Neural progenitor cell (in vitro differentiated cells): ENCODE results near the gene DDO. TPM values are rescaled to one million over a fixed set of nuclear protein-coding genes. Genes with fewer than 3 reads are reported as not detected.

Source experiments
- DNase-seq: peaks from one replicate; pipeline ENCODE4 v3.0.0-alpha.2; 2016; ENCODE audit warnings: low spot score
- H2AFZ ChIP-seq: fragments of 200-600 bp; sonication (generic); replicated peaks from 2 replicates; pipeline ENCODE4 v1.6.1; 2016; ENCODE audit warnings: antibody characterized with exemption
- H3F3A ChIP-seq: fragments of 200-600 bp; sonication (generic); 2 replicates; pipeline ENCODE4 v1.6.1; 2016; ENCODE audit warnings: antibody characterized with exemption, low read depth
- H3K27ac ChIP-seq: fragments of 200-600 bp; sonication (generic); 2 replicates; pipeline ENCODE4 v1.5.1; 2016; ENCODE audit warnings: mild to moderate bottlenecking
- H3K27me3 ChIP-seq: fragments of 200-600 bp; sonication (generic); 2 replicates; pipeline ENCODE4 v1.6.1; 2016; ENCODE audit warnings: mild to moderate bottlenecking, moderate library complexity
- H3K36me3 ChIP-seq: fragments of 200-600 bp; sonication (generic); 2 replicates; pipeline ENCODE4 v1.5.1; 2016
- H3K4me1 ChIP-seq: fragments of 200-600 bp; sonication (generic); 2 replicates; pipeline ENCODE4 v1.6.1; 2016; ENCODE audit warnings: mixed run types
- H3K4me2 ChIP-seq: fragments of 200-600 bp; sonication (generic); 2 replicates; pipeline ENCODE4 v1.6.1; 2016
- H3K4me3 ChIP-seq: fragments of 200-600 bp; sonication (generic); 2 replicates; pipeline ENCODE4 v1.5.1; 2016
- H3K79me2 ChIP-seq: fragments of 200-600 bp; sonication (generic); 2 replicates; pipeline ENCODE4 v1.6.1; 2016; ENCODE audit warnings: low read depth
- H3K9ac ChIP-seq: fragments of 200-600 bp; sonication (generic); 2 replicates; pipeline ENCODE4 v1.6.1; 2016
- H3K9me3 ChIP-seq: fragments of 200-600 bp; sonication (generic); 2 replicates; pipeline ENCODE4 v1.5.1; 2016; ENCODE audit warnings: low read depth
- H4K20me1 ChIP-seq: fragments of 200-600 bp; sonication (generic); 2 replicates; pipeline ENCODE4 v1.6.1; 2016; ENCODE audit warnings: low read depth
- H3K27ac Mint-ChIP-seq: 3 replicates; pipeline ENCODE4 v1.8.0; 2021; ENCODE audit warnings: mixed read lengths
- H3K27me3 Mint-ChIP-seq: 2 replicates; pipeline ENCODE4 v1.8.0; 2022; ENCODE audit warnings: low read depth, mild to moderate bottlenecking, inconsistent platforms, moderate library complexity, mixed read lengths; ENCODE audit not compliant: insufficient read depth
- H3K36me3 Mint-ChIP-seq: 3 replicates; pipeline ENCODE4 v1.8.0; 2021; ENCODE audit warnings: mixed read lengths
- H3K4me1 Mint-ChIP-seq: 3 replicates; pipeline ENCODE4 v1.8.0; 2021; ENCODE audit warnings: mixed read lengths
- H3K4me3 Mint-ChIP-seq: 3 replicates; pipeline ENCODE4 v1.8.0; 2021; ENCODE audit warnings: mild to moderate bottlenecking, moderate library complexity, mixed read lengths
- H3K9me3 Mint-ChIP-seq: 3 replicates; pipeline ENCODE4 v1.8.0; 2020; ENCODE audit warnings: mixed read lengths
- EZH2 ChIP-seq: fragments of 200-600 bp; sonication (generic); IDR thresholded peaks from 2 replicates; pipeline ENCODE4 v1.6.1; 2017; ENCODE audit warnings: antibody characterized with exemption, mild to moderate bottlenecking, moderate library complexity
- EZH2phosphoT487 ChIP-seq: fragments of 200-600 bp; sonication (generic); IDR thresholded peaks from 2 replicates; pipeline ENCODE4 v1.6.1; 2017; ENCODE audit warnings: antibody characterized with exemption
- total RNA-seq: library from RNA; depleted of rRNA; stranded (reverse); fragments of >200 nt; gene quantifications from 2 replicates; pipeline ENCODE4 v1.2.3, GENCODE V29; 2015; ENCODE audit warnings: low replicate concordance
- TF ChIP-seq, protein P1 (sequence below): fragments of 200-600 bp; sonication (generic); IDR thresholded peaks from 2 replicates; pipeline ENCODE4 v1.5.1; 2017; ENCODE audit warnings: antibody characterized with exemption, mild to moderate bottlenecking

DDO gene
- total RNA-seq, 1 donor from 2014 or later, result not detected

DNA sequence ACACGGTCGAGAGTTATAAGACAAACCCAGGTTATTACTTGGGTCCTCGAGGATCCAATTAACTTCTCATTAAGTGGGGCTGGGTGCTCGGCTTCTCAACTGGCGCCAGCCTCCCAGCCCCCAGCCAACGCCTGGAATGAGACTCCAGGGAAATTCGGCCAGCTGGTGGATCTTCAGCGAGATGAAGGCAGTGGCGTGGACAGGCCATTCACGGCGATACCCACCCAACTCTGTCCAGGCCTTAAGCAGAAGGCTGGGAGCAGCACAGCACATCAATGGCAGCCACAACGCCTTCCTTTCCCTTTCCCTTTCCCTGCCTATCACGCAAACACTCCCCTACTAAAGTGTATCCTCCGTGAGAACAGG lies 58.1 kb downstream of the DDO start:
- peak overlapping the region; percentile 78 for H3K4me2 ChIP-seq
- H3K4me1 Mint-ChIP-seq, result peaks cover 73% of the 10 kb centered on the region

DNA sequence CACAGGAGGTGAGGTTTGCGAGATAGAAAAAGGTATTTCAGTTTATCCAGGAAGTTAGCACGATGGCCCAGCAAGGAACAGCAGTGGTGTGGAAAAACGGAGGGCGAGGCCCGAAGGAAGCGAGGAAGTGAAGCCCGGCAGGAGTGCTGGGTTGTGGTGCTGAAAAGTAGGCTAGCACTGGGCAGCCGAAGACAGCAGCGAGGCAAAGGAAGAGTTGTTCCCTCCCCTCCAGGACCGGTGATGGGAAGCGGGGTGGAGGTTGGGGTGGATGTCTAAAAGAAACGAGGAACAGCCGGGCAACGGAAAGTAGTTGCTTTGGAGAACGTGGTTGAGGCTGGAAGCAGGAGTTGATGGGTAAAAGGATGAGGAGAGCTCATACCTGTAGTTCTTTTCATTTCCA lies 58.6 kb downstream of the DDO start:
- peaks cover 76% of the 10 kb centered on the region for H3K4me1 ChIP-seq
- no peak overlapping the region for H3K4me3 ChIP-seq
- H3K36me3 ChIP-seq, result no peaks in the 10 kb centered on the region
- H3K36me3 Mint-ChIP-seq, result peaks cover 2% of the 10 kb centered on the region
- peak overlapping the region; percentile 88 for H3K4me3 Mint-ChIP-seq
- DNase-seq, result no peak
- H3K79me2 ChIP-seq, result no peaks in the 10 kb centered on the region
- H3K27me3 Mint-ChIP-seq, result peaks cover 26% of the 10 kb centered on the region
- H3K9me3 ChIP-seq, result no peaks in the 10 kb centered on the region
- H3K27me3 ChIP-seq, result peaks cover 24% of the 10 kb centered on the region
- peak overlapping the region; percentile 5 for H2AFZ ChIP-seq
- H3K4me2 ChIP-seq, result peak overlapping the region; percentile 78
- no peak overlapping the region for H3K9ac ChIP-seq
- peak overlapping the region; percentile 78 for H3K27ac Mint-ChIP-seq
- no peak overlapping the region for H3K27ac ChIP-seq
- H4K20me1 ChIP-seq, result no peaks in the 10 kb centered on the region
- H3K9me3 Mint-ChIP-seq, result peaks cover 9% of the 10 kb centered on the region
- peaks cover 54% of the 10 kb centered on the region for H3F3A ChIP-seq
- TF ChIP-seq EZH2, result peak; percentile 0
- TF ChIP-seq, protein P1, sequence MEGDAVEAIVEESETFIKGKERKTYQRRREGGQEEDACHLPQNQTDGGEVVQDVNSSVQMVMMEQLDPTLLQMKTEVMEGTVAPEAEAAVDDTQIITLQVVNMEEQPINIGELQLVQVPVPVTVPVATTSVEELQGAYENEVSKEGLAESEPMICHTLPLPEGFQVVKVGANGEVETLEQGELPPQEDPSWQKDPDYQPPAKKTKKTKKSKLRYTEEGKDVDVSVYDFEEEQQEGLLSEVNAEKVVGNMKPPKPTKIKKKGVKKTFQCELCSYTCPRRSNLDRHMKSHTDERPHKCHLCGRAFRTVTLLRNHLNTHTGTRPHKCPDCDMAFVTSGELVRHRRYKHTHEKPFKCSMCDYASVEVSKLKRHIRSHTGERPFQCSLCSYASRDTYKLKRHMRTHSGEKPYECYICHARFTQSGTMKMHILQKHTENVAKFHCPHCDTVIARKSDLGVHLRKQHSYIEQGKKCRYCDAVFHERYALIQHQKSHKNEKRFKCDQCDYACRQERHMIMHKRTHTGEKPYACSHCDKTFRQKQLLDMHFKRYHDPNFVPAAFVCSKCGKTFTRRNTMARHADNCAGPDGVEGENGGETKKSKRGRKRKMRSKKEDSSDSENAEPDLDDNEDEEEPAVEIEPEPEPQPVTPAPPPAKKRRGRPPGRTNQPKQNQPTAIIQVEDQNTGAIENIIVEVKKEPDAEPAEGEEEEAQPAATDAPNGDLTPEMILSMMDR, result no peak
- H3K4me1 Mint-ChIP-seq, result peaks cover 78% of the 10 kb centered on the region

More for the DNA sequence above, 58.1 kb downstream of the DDO start:
- Histone ChIP-seq H2AFZ (peak overlapping the region; percentile 85), H3K9ac (no peak overlapping the region), H3K9me3 (no peaks in the 10 kb centered on the region), H3K27ac (no peak overlapping the region), H3K4me1 (peaks cover 71% of the 10 kb centered on the region), H3K36me3 (no peaks in the 10 kb centered on the region), H4K20me1 (no peaks in the 10 kb centered on the region), H3K79me2 (no peaks in the 10 kb centered on the region), H3K27me3 (peaks cover 24% of the 10 kb centered on the region), H3F3A (peaks cover 49% of the 10 kb centered on the region), H3K4me3 (peak overlapping the region; percentile 60)
- H3K4me3 Mint-ChIP-seq, result peak overlapping the region; percentile 88
- peaks cover 4% of the 10 kb centered on the region for H3K36me3 Mint-ChIP-seq
- DNase-seq, result no peak
- H3K27ac Mint-ChIP-seq, result peak overlapping the region; percentile 99
- H3K27me3 Mint-ChIP-seq, result peaks cover 26% of the 10 kb centered on the region
- peaks cover 13% of the 10 kb centered on the region for H3K9me3 Mint-ChIP-seq
- TF ChIP-seq EZH2 (no peak), EZH2phosphoT487 (no peak)
- TF ChIP-seq, protein P1, result no peak

DNA sequence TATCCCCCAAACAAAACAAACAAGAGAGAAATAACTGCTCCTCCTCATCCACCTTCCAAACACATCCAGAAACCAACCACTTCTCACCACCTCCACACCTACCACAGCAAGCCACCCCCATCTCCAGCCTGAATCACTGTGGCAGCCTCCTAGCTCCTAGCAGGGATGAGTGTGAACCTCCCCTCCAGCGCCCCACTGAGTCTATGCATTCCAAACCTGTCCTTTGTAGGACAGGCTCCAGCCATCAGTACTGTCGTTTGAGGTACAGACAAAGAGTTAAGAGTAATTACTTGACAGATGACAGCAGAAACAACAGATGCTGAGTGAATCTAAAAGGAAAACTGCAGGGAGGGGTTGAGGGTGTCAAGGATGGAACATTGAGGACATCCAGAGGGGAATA lies 59.6 kb downstream of the DDO start:
- no peaks in the 10 kb centered on the region for H3K36me3 ChIP-seq
- no peaks in the 10 kb centered on the region for H4K20me1 ChIP-seq
- H3K36me3 Mint-ChIP-seq, result peaks cover 2% of the 10 kb centered on the region
- peak overlapping the region; percentile 65 for H3K4me3 Mint-ChIP-seq
- TF ChIP-seq, protein P1, result no peak
- TF ChIP-seq EZH2phosphoT487 (no peak), EZH2 (no peak)
- H3K27me3 ChIP-seq, result peaks cover 24% of the 10 kb centered on the region
- no peak overlapping the region for H3K4me3 ChIP-seq
- peaks cover 54% of the 10 kb centered on the region for H3F3A ChIP-seq
- H3K4me2 ChIP-seq, result peak overlapping the region; percentile 7
- H3K27ac ChIP-seq, result no peak overlapping the region
- H3K79me2 ChIP-seq, result no peaks in the 10 kb centered on the region
- H3K9me3 ChIP-seq, result no peaks in the 10 kb centered on the region
- H2AFZ ChIP-seq, result no peak overlapping the region
- H3K4me1 Mint-ChIP-seq, result peaks cover 85% of the 10 kb centered on the region
- H3K27me3 Mint-ChIP-seq, result peaks cover 26% of the 10 kb centered on the region
- no peak overlapping the region for H3K9ac ChIP-seq
- peak; percentile 42 for DNase-seq
- H3K9me3 Mint-ChIP-seq, result peaks cover 4% of the 10 kb centered on the region
- peak overlapping the region; percentile 97 for H3K27ac Mint-ChIP-seq
- peaks cover 82% of the 10 kb centered on the region for H3K4me1 ChIP-seq
